ENCODE measurements around the gene PNPLA5.

The PNPLA5 gene

DNA sequence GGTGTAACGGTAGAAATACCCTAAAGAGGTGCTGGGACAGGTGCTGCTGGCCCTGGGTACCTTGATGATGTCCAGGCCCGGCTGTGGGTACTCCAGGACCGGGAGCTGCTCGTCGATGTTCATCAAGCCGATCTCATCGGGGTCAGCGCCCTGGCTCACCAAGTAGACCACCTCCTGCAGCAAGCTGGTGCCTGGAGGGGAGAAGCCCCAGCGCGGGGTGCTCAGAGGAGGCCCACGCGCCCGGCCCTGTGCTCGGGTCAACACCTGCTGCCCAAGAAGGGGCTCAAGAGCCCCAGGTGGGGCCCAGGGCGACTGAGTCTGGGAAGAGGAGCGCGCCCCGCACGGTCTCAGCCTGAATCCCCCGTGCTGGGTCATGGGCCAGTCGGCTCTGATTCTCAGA is 50.1 kb downstream of the PNPLA5 start:
- no peaks in the 10 kb centered on the region for H3K79me2 ChIP-seq (ENCODE audit: insufficient read depth, low read length)

DNA sequence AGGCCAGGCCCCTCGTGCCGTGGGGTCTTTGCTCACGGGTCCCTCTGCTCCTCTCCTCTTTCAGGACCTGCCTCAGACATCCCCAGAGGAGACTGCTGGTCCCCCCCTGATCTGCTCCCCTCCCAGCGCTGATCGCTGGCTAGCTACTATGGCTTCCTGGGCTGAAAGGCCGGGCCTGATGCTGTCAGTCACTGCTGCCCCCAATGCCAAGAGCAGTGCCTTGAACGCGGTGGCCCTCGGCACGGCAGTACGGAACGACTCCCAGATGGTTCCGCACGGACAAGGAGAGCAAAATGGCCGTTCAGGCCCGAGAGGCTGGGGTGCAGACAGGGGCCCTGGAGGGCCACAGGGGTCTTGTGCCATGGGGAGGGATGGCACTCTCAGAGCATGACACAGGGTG is 51.0 kb downstream of the PNPLA5 start:
- Histone ChIP-seq H3K36me3 (ENCODE audit: insufficient read depth, low read length) (no peaks in the 10 kb centered on the region), H4K20me1 (ENCODE audit: insufficient read depth, low read length) (no peaks in the 10 kb centered on the region), H3K27ac (ENCODE audit: low read length) (no peak overlapping the region), H3K27me3 (ENCODE audit: insufficient read depth, low read length, poor library complexity) (no peaks in the 10 kb centered on the region), H3K9me3 (ENCODE audit: insufficient read depth, low read length, severe bottlenecking) (no peaks in the 10 kb centered on the region), H3K4me3 (ENCODE audit: low read depth in 1 of 2, low read length in 2 of 2) (no peak overlapping the region), H3K79me2 (ENCODE audit: insufficient read depth, low read length) (no peaks in the 10 kb centered on the region), H3K9ac (ENCODE audit: low read depth, low read length) (no peak overlapping the region), H2AFZ (ENCODE audit: low read depth, low read length) (no peak overlapping the region), H3K4me2 (ENCODE audit: insufficient read depth, low read length) (no peak overlapping the region), H3K4me1 (ENCODE audit: insufficient read depth, low read length) (no peaks in the 10 kb centered on the region)
- ATAC-seq (ENCODE audit: insufficient read depth, low read depth) (no peak), DNase-seq (no peak)
- TF ChIP-seq CTCF (IDR thresholded peaks at IDR 0.05; ENCODE audit: borderline replicate concordance, extremely low read depth, low read length, poor library complexity, severe bottlenecking) (no peak), EZH2 (IDR thresholded peaks at IDR 0.05; ENCODE audit: borderline replicate concordance, low read depth, low read length, severe bottlenecking) (no peak)

More for the DNA sequence above, 50.1 kb downstream of the PNPLA5 start:
- no peak overlapping the region for H2AFZ ChIP-seq (ENCODE audit: low read depth, low read length)
- no peaks in the 10 kb centered on the region for H3K9me3 ChIP-seq (ENCODE audit: insufficient read depth, low read length, severe bottlenecking)
- no peaks in the 10 kb centered on the region for H4K20me1 ChIP-seq (ENCODE audit: insufficient read depth, low read length)
- no peak overlapping the region for H3K9ac ChIP-seq (ENCODE audit: low read depth, low read length)
- DNase-seq (no peak), ATAC-seq (ENCODE audit: insufficient read depth, low read depth) (no peak)
- no peak for TF ChIP-seq CTCF (IDR thresholded peaks at IDR 0.05; ENCODE audit: borderline replicate concordance, extremely low read depth, low read length, poor library complexity, severe bottlenecking)
- TF ChIP-seq EZH2 (IDR thresholded peaks at IDR 0.05; ENCODE audit: borderline replicate concordance, low read depth, low read length, severe bottlenecking) = no peak
- H3K27me3 ChIP-seq (ENCODE audit: insufficient read depth, low read length, poor library complexity) = no peaks in the 10 kb centered on the region
- no peak overlapping the region for H3K27ac ChIP-seq (ENCODE audit: low read length)
- no peaks in the 10 kb centered on the region for H3K4me1 ChIP-seq (ENCODE audit: insufficient read depth, low read length)
- H3K4me3 ChIP-seq (ENCODE audit: low read depth in 1 of 2, low read length in 2 of 2) = no peak overlapping the region
- no peaks in the 10 kb centered on the region for H3K36me3 ChIP-seq (ENCODE audit: insufficient read depth, low read length)
- H3K4me2 ChIP-seq (ENCODE audit: insufficient read depth, low read length) = no peak overlapping the region

GRCh38 chr22:43840431-43840830 is 51.4 kb downstream of the PNPLA5 start:
- no peaks in the 10 kb centered on the region for H3K4me1 ChIP-seq (ENCODE audit: insufficient read depth, low read length)
- H3K9ac ChIP-seq (ENCODE audit: low read depth, low read length) = no peak overlapping the region
- H3K27ac ChIP-seq (ENCODE audit: low read length) = no peak overlapping the region
- no peak overlapping the region for H3K4me2 ChIP-seq (ENCODE audit: insufficient read depth, low read length)
- no peaks in the 10 kb centered on the region for H3K79me2 ChIP-seq (ENCODE audit: insufficient read depth, low read length)
- H2AFZ ChIP-seq (ENCODE audit: low read depth, low read length) = no peak overlapping the region
- no peak for TF ChIP-seq EZH2 (IDR thresholded peaks at IDR 0.05; ENCODE audit: borderline replicate concordance, low read depth, low read length, severe bottlenecking)
- no peak for TF ChIP-seq CTCF (IDR thresholded peaks at IDR 0.05; ENCODE audit: borderline replicate concordance, extremely low read depth, low read length, poor library complexity, severe bottlenecking)
- no peaks in the 10 kb centered on the region for H3K9me3 ChIP-seq (ENCODE audit: insufficient read depth, low read length, severe bottlenecking)
- H3K36me3 ChIP-seq (ENCODE audit: insufficient read depth, low read length) = no peaks in the 10 kb centered on the region
- ATAC-seq (ENCODE audit: insufficient read depth, low read depth) = no peak
- no peaks in the 10 kb centered on the region for H4K20me1 ChIP-seq (ENCODE audit: insufficient read depth, low read length)
- no peak for DNase-seq
- no peaks in the 10 kb centered on the region for H3K27me3 ChIP-seq (ENCODE audit: insufficient read depth, low read length, poor library complexity)
- H3K4me3 ChIP-seq (ENCODE audit: low read depth in 1 of 2, low read length in 2 of 2) = no peak overlapping the region

DNA sequence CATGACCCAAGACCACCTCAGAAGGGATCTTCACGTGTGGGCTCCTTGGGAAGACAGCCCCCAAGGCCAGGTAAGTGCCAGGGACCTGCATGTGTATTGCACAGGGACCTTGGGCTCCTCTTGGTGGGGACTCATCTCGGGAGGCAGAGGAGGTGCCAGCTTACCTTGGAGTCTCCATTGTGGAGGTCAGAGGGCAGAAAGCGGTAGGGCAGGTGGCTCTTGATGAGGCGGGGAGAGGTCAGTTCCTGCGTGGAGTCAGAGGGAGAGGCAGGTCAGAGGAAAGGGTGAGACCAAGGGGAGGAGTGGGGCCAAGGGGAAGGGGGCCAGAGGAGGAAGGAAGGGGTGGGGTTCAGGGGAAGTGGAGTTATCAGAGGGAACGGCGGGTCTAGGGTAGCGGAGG is 52.0 kb downstream of the PNPLA5 start:
- Histone ChIP-seq H3K36me3 (ENCODE audit: insufficient read depth, low read length) (no peaks in the 10 kb centered on the region), H3K27me3 (ENCODE audit: insufficient read depth, low read length, poor library complexity) (no peaks in the 10 kb centered on the region), H3K9ac (ENCODE audit: low read depth, low read length) (no peak overlapping the region), H3K4me2 (ENCODE audit: insufficient read depth, low read length) (no peak overlapping the region), H4K20me1 (ENCODE audit: insufficient read depth, low read length) (no peaks in the 10 kb centered on the region), H3K27ac (ENCODE audit: low read length) (no peak overlapping the region), H3K9me3 (ENCODE audit: insufficient read depth, low read length, severe bottlenecking) (no peaks in the 10 kb centered on the region), H2AFZ (ENCODE audit: low read depth, low read length) (no peak overlapping the region), H3K79me2 (ENCODE audit: insufficient read depth, low read length) (no peaks in the 10 kb centered on the region), H3K4me3 (ENCODE audit: low read depth in 1 of 2, low read length in 2 of 2) (no peak overlapping the region), H3K4me1 (ENCODE audit: insufficient read depth, low read length) (no peaks in the 10 kb centered on the region)
- no peak for TF ChIP-seq EZH2 (IDR thresholded peaks at IDR 0.05; ENCODE audit: borderline replicate concordance, low read depth, low read length, severe bottlenecking)
- no peak for TF ChIP-seq CTCF (IDR thresholded peaks at IDR 0.05; ENCODE audit: borderline replicate concordance, extremely low read depth, low read length, poor library complexity, severe bottlenecking)
- DNase-seq (no peak), ATAC-seq (ENCODE audit: insufficient read depth, low read depth) (no peak)
